Common myeloid progenitor, CD34-positive (primary cell): Measurements from ENCODE around the gene FMO5.
A peak's percentile ranks its signal among the peaks of the same experiment; 100 is the strongest.
"Not testable (repeated sequence)": the region's sequence is repeated elsewhere in the genome, so short reads cannot be mapped to it uniquely, and the experiment has no call there.

Source experiments
- CTCF ChIA-PET: fragments of 350-600 bp; sonication (Branson Sonifier 250); formaldehyde crosslinking; loops from one replicate; lab custom pipeline; 2021; ENCODE audit warnings: antibody characterized with exemption; lab: Charles Lee
- POLR2A ChIA-PET: fragments of 350-600 bp; sonication (Branson Sonifier 250); formaldehyde crosslinking; loops from one replicate; lab custom pipeline; 2021; ENCODE audit warnings: antibody characterized with exemption; lab: Charles Lee
- DNase-seq, 3 donors: peaks; one replicate each; pipeline versions ENCODE4 v3.0.0 to v3.0.0-alpha.2; 2013
- H3K27ac ChIP-seq, 2 experiments: 1 replicate in 1 of 2; 2 replicates in 1 of 2; pipeline ENCODE4 v1.7.0; 2013; ENCODE audit warnings: inconsistent platforms in 2 of 2, low read length in 2 of 2, mild to moderate bottlenecking in 2 of 2, low read depth in 1 of 2, moderate library complexity in 1 of 2; ENCODE audit not compliant: severe bottlenecking in 2 of 2, insufficient read depth in 1 of 2, poor library complexity in 1 of 2
- H3K27me3 ChIP-seq, 5 experiments: replicated peaks in 2 of 5; 1 replicate in 3 of 5; 2 replicates in 2 of 5; pipeline versions ENCODE4 v1.6.1 to v1.7.0; 2013; ENCODE audit warnings: low read length in 4 of 5, mild to moderate bottlenecking in 2 of 5, moderate library complexity in 2 of 5, inconsistent platforms in 1 of 5; ENCODE audit not compliant: insufficient read depth in 5 of 5, control insufficient read depth in 4 of 5
- H3K36me3 ChIP-seq, 4 experiments: 1 replicate in 2 of 4; 2 replicates in 2 of 4; pipeline versions ENCODE4 v1.6.1 to v1.7.0; 2013; ENCODE audit warnings: low read length in 3 of 4, control low read depth in 1 of 4, mild to moderate bottlenecking in 1 of 4; ENCODE audit not compliant: control insufficient read depth in 4 of 4, insufficient read depth in 4 of 4
- H3K4me1 ChIP-seq, 4 experiments: 1 replicate in 3 of 4; 2 replicates in 1 of 4; pipeline versions ENCODE4 v1.6.1 to v1.7.1; 2013; ENCODE audit warnings: low read length in 3 of 4, mild to moderate bottlenecking in 3 of 4, control low read depth in 1 of 4, inconsistent platforms in 1 of 4, moderate library complexity in 1 of 4; ENCODE audit not compliant: control insufficient read depth in 4 of 4, insufficient read depth in 4 of 4; ENCODE audit errors: control extremely low read depth in 1 of 4
- H3K4me3 ChIP-seq, 7 experiments: 1 replicate in 4 of 7; 2 replicates in 3 of 7; pipeline versions ENCODE4 v1.5.1 to v1.7.0; 2013; ENCODE audit warnings: mild to moderate bottlenecking in 7 of 7, low read length in 6 of 7, moderate library complexity in 6 of 7, inconsistent platforms in 2 of 7, low read depth in 2 of 7, control low read depth in 1 of 7; ENCODE audit not compliant: insufficient read depth in 4 of 7, control insufficient read depth in 1 of 7; ENCODE audit errors: extremely low read depth in 1 of 7
- H3K9me3 ChIP-seq, 5 experiments: 1 replicate in 4 of 5; 2 replicates in 1 of 5; pipeline versions ENCODE4 v1.6.1 to v1.7.1; 2013; ENCODE audit warnings: low read length in 4 of 5, mild to moderate bottlenecking in 2 of 5, inconsistent platforms in 1 of 5, low read depth in 1 of 5, moderate library complexity in 1 of 5; ENCODE audit not compliant: control insufficient read depth in 4 of 5, insufficient read depth in 2 of 5; ENCODE audit errors: control extremely low read depth in 1 of 5
- WGBS: methylation state at CpG from one replicate; pipeline ENCODE4 v1.1.5; 2013; ENCODE audit not compliant: insufficient coverage; 5-methylcytosine and 5-hydroxymethylcytosine counted together

Gene FMO5

GRCh38 chr1:147208619-147209018 is 16.5 kb downstream of the FMO5 start:
- Histone ChIP-seq H3K9me3 (no peaks in the 10 kb centered on the region), H3K4me1 (peaks cover 0 to 9% (median 5%) of the 10 kb centered on the region in 4 experiments), H3K36me3 (peaks cover 0 to 8% (median 1%) of the 10 kb centered on the region in 4 experiments), H3K4me3 (no peak overlapping the region), H3K27me3 (no peaks in the 10 kb centered on the region), H3K27ac (no peak overlapping the region)
- DNase-seq = no peak
- WGBS = 100% methylated on average over 6 of the region's 7 CpGs
- ChIA-PET POLR2A (no interaction called here), CTCF (no interaction called here)

GRCh38 chr1:147207192-147207591 is 17.9 kb downstream of the FMO5 start:
- no peaks in the 10 kb centered on the region for H3K9me3 ChIP-seq

GRCh38 chr1:147204080-147204479 is 21.1 kb downstream of the FMO5 start:
- Histone ChIP-seq H3K36me3 (peaks cover 0 to 3% (median 0%) of the 10 kb centered on the region in 4 experiments), H3K27me3 (no peaks in the 10 kb centered on the region), H3K4me3 (no peak overlapping the region), H3K4me1 (peaks cover 0 to 9% (median 6%) of the 10 kb centered on the region in 4 experiments), H3K27ac (no peak overlapping the region), H3K9me3 (no peaks in the 10 kb centered on the region)
- DNase-seq = peak in 2 of 3 donors; percentile 20 to 42
- ChIA-PET CTCF (no interaction called here), POLR2A (no interaction called here)
- 57% methylated on average over 2 of the region's 3 CpGs for WGBS

More at GRCh38 chr1:147207192-147207591, 17.9 kb downstream of the FMO5 start:
- ChIA-PET POLR2A (no interaction called here), CTCF (interaction anchor here (0.6 kb wide), 1 partner anchor 34 kb away, joined by 4 read pairs; no protein-coding TSS in a partner anchor)
- Histone ChIP-seq H3K27ac (no peak overlapping the region), H3K4me1 (peaks cover 0 to 9% (median 6%) of the 10 kb centered on the region in 4 experiments), H3K27me3 (no peaks in the 10 kb centered on the region), H3K36me3 (peaks cover 0 to 8% (median 1%) of the 10 kb centered on the region in 4 experiments), H3K4me3 (no peak overlapping the region)
- no peak for DNase-seq
- WGBS = no CpG with 5 or more reads among the region's 1 CpG

- Histone ChIP-seq H3K27me3 (no peaks in the 10 kb centered on the region), H3K4me3 (no peak overlapping the region), H3K36me3 (peaks cover 0 to 2% (median 0%) of the 10 kb centered on the region in 4 experiments), H3K27ac (no peak overlapping the region), H3K9me3 (no peaks in the 10 kb centered on the region), H3K4me1 (peaks cover 0 to 9% (median 6%) of the 10 kb centered on the region in 4 experiments)
- ChIA-PET CTCF (no interaction called here), POLR2A (no interaction called here)
- no peak for DNase-seq
- WGBS = 100% methylated on average over 1 of the region's 2 CpGs
Measured at GRCh38 chr1:147202576-147202975, 22.6 kb downstream of the FMO5 start.

- no peaks in the 10 kb centered on the region for H3K9me3 ChIP-seq
- CTCF ChIA-PET = interaction anchor here (1.2 to 1.4 kb wide), 2 partner anchors 28 to 30 kb away, joined by 3 to 4 read pairs; no protein-coding TSS in a partner anchor
- H3K36me3 ChIP-seq = peaks cover 0 to 3% (median 0%) of the 10 kb centered on the region in 4 experiments
- WGBS = no CpG with 5 or more reads among the region's 1 CpG
- H3K4me3 ChIP-seq = no peak overlapping the region
- no peak overlapping the region for H3K27ac ChIP-seq
- H3K4me1 ChIP-seq = peaks cover 0 to 9% (median 6%) of the 10 kb centered on the region in 4 experiments
- H3K27me3 ChIP-seq = no peaks in the 10 kb centered on the region
- POLR2A ChIA-PET = interaction anchor here (0.8 kb wide), 1 partner anchor 310 kb away, joined by 3 read pairs; no protein-coding TSS in a partner anchor
- no peak for DNase-seq
Measured at GRCh38 chr1:147201786-147202185, 23.4 kb downstream of the FMO5 start.

GRCh38 chr1:147201276-147201675 is 23.9 kb downstream of the FMO5 start:
- Histone ChIP-seq H3K9me3 (peaks cover 0 to 2% (median 0%) of the 10 kb centered on the region in 5 experiments), H3K4me1 (peaks cover 0 to 9% (median 6%) of the 10 kb centered on the region in 4 experiments), H3K27ac (no peak overlapping the region), H3K36me3 (peaks cover 0 to 3% (median 0%) of the 10 kb centered on the region in 4 experiments), H3K27me3 (no peaks in the 10 kb centered on the region), H3K4me3 (no peak overlapping the region)
- ChIA-PET CTCF (interaction anchor here (1.2 to 1.7 kb wide), 3 partner anchors 28 to 42 kb away, joined by 3 to 4 read pairs (median 4); no protein-coding TSS in a partner anchor), POLR2A (interaction anchor here (0.8 kb wide), 1 partner anchor 311 kb away, joined by 3 read pairs; no protein-coding TSS in a partner anchor)
- DNase-seq = no peak
- WGBS = 90% methylated on average over 2 of the region's 4 CpGs

GRCh38 chr1:147197324-147197723 is 27.8 kb downstream of the FMO5 start:
- H3K36me3 ChIP-seq, H3K4me3 ChIP-seq, POLR2A ChIA-PET, CTCF ChIA-PET, H3K4me1 ChIP-seq, DNase-seq, H3K27ac ChIP-seq, H3K9me3 ChIP-seq, H3K27me3 ChIP-seq: not testable (repeated sequence)
- WGBS = 95% methylated on average over 3 of the region's 3 CpGs
